ENCODE results near the gene VPS26A. TPM values are rescaled to one million over a fixed set of nuclear protein-coding genes. Genes with fewer than 3 reads are reported as not detected.

VPS26A gene
- total and polyA plus RNA-seq, 2 donors (not counting 3 experiments of a cell fraction or from before 2014, with no cell fraction given): 11.7 to 60.3 TPM

DNA sequence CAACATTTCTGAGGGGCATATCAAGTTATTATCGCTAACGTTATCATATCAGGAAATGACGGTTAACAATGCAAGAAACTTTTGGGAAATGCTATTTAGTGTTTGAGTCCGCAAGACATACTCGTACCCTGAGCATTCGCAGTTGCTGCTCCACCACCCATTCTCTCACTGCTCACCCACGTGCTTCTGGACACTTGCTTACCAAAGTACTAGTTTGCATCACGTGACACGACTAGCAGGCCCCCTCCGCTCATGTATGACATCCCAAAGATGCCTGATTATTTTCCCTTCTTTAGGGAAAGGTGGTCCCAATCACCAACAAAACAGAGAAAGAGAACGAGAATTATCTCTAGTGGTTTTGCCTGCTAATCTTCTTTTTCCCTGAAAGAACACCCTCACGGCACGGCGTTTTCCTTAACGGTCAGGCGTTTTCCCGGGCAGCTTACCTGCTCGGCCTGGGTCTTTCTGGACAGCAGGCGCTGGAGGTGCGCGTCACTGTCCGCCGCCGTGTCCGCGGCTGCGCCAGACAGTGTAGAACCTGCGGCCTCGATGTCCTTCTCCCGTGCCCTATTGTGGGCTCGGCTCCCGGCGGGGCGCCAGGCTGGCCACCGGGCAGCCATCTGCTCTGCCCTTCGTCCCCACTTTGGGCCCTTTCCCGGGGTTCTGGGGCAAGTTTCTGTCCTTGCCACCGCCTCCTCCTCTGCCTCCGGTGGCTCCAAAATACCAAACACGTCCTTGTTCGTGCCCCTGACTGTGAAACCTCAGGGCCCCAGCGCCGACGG is 56.0 kb downstream of the VPS26A start, which contains the start of gene SUPV3L1:
Gene SUPV3L1, plus strand, starts transcription at position 492 of the 782 bp plus-strand sequence. Its CDS starts 58 bp downstream, at position 550.
- FAIRE-seq: peak; percentile 99

GRCh38 chr10:69180525-69181204 is 56.7 kb downstream of the VPS26A start:
- CTCF ChIA-PET: no interaction called here
- no peak for TF ChIP-seq POLR2AphosphoS5 (IDR thresholded peaks at IDR 0.05; ENCODE audit: insufficient read depth, low read depth, low read length)
- TF ChIP-seq, protein P1, sequence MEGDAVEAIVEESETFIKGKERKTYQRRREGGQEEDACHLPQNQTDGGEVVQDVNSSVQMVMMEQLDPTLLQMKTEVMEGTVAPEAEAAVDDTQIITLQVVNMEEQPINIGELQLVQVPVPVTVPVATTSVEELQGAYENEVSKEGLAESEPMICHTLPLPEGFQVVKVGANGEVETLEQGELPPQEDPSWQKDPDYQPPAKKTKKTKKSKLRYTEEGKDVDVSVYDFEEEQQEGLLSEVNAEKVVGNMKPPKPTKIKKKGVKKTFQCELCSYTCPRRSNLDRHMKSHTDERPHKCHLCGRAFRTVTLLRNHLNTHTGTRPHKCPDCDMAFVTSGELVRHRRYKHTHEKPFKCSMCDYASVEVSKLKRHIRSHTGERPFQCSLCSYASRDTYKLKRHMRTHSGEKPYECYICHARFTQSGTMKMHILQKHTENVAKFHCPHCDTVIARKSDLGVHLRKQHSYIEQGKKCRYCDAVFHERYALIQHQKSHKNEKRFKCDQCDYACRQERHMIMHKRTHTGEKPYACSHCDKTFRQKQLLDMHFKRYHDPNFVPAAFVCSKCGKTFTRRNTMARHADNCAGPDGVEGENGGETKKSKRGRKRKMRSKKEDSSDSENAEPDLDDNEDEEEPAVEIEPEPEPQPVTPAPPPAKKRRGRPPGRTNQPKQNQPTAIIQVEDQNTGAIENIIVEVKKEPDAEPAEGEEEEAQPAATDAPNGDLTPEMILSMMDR (IDR thresholded peaks at IDR 0.05; ENCODE audit: extremely low read depth in 1 of 2, insufficient read depth in 1 of 2, low read depth in 1 of 2, low read length in 2 of 2): no peak
- no peak for TF ChIP-seq EZH2 (IDR thresholded peaks at IDR 0.05; ENCODE audit: borderline replicate concordance, low read depth, low read length, severe bottlenecking)
- no peak for TF ChIP-seq GATA2 (IDR thresholded peaks at IDR 0.05; ENCODE audit: insufficient read depth, insufficient read length, low read depth, low read length)
- TF ChIP-seq FOS (IDR thresholded peaks at IDR 0.05; ENCODE audit: borderline replicate concordance, insufficient read depth, low read length): no peak
- no peak for TF ChIP-seq MYC (IDR thresholded peaks at IDR 0.05; ENCODE audit: low read depth, low read length)
- TF ChIP-seq JUN (IDR thresholded peaks at IDR 0.05; ENCODE audit: borderline replicate concordance, insufficient read depth, insufficient read length, low read depth): no peak
- TF ChIP-seq MAX (IDR thresholded peaks at IDR 0.05; ENCODE audit: insufficient read depth, insufficient read length): no peak
- no peak for TF ChIP-seq POLR2A (IDR thresholded peaks at IDR 0.05; ENCODE audit: low read depth, low read length)

More for the DNA sequence above, 56.0 kb downstream of the VPS26A start, which contains the start of gene SUPV3L1:
- Histone ChIP-seq H3K9me3 (replicated peaks; ENCODE audit: control insufficient read depth, insufficient read depth, low read length) (no peaks in the 10 kb centered on the region), H3K4me3 (replicated peaks in 1 of 3; ENCODE audit: insufficient read depth in 1 of 3, low read depth in 1 of 3, low read length in 3 of 3) (peak within 1 kb of the TSS; percentile 61 to 96 (median 64)), H3K9ac (replicated peaks; ENCODE audit: extremely low read depth, insufficient read depth, low read length) (peak within 1 kb of the TSS; percentile 98), H3K9me1 (replicated peaks; ENCODE audit: control insufficient read depth, extremely low read depth, insufficient read depth, low read length) (no peaks in the 10 kb centered on the region), H3K79me2 (ENCODE audit: control insufficient read depth, insufficient read depth, low read length) (peaks cover 35% of the 10 kb centered on the region), H4K20me1 (replicated peaks; ENCODE audit: control insufficient read depth, extremely low read depth, insufficient read depth, low read length) (no peaks in the 10 kb centered on the region), H3K4me1 (ENCODE audit: control insufficient read depth, extremely low read depth, insufficient read depth, low read length) (peaks cover 17% of the 10 kb centered on the region), H3K36me3 (ENCODE audit: control insufficient read depth in 2 of 2, extremely low read depth in 1 of 2, insufficient read depth in 2 of 2, low read length in 2 of 2) (peaks cover 0 to 6% of the 10 kb centered on the region in 2 experiments), H3K27ac (ENCODE audit: insufficient read depth, low read depth, low read length) (peak within 1 kb of the TSS; percentile 94), H3K4me2 (ENCODE audit: insufficient read depth, low read length) (peak within 1 kb of the TSS; percentile 93), H2AFZ (ENCODE audit: low read depth, low read length) (peak within 1 kb of the TSS; percentile 65), H3K27me3 (ENCODE audit: control insufficient read depth in 2 of 2, insufficient read depth in 2 of 2, low read length in 2 of 2) (no peaks in the 10 kb centered on the region)
- intact Hi-C loops (cut with micrococcal nuclease) (loop anchor here (1.0 to 2.0 kb wide), 3 partner anchors 37 to 191 kb away; partner anchors contain the start of gene VPS26A), dilution Hi-C loops (cut with MboI; ENCODE audit: extremely low pct_ligation_motif_present, low sequenced_read_pairs) (no loop called here)
- ChIA-PET CTCF (no interaction called here), POLR2A (no interaction called here)
- TF ChIP-seq GATA2 (IDR thresholded peaks at IDR 0.05; ENCODE audit: insufficient read depth, insufficient read length, low read depth, low read length): no peak
- TF ChIP-seq FOS (IDR thresholded peaks at IDR 0.05; ENCODE audit: borderline replicate concordance, insufficient read depth, low read length): no peak
- peak; percentile 100 for TF ChIP-seq MYC (IDR thresholded peaks at IDR 0.05; ENCODE audit: low read depth, low read length)
- TF ChIP-seq POLR2A (IDR thresholded peaks at IDR 0.05; ENCODE audit: low read depth, low read length): peak; percentile 76
- peak; percentile 68 for TF ChIP-seq POLR2AphosphoS5 (IDR thresholded peaks at IDR 0.05; ENCODE audit: insufficient read depth, low read depth, low read length)
- peak; percentile 100 for TF ChIP-seq MAX (IDR thresholded peaks at IDR 0.05; ENCODE audit: insufficient read depth, insufficient read length)
- no TSS peak for BruUV-seq (replicated peaks)
- DNase-seq (ENCODE audit: low read depth, low spot score): peak; percentile 97

More at GRCh38 chr10:69180525-69181204, 56.7 kb downstream of the VPS26A start:
- Histone ChIP-seq H3K9ac (replicated peaks; ENCODE audit: extremely low read depth, insufficient read depth, low read length) (peak overlapping the region; percentile 98), H2AFZ (ENCODE audit: low read depth, low read length) (peak overlapping the region; percentile 49), H3K79me2 (ENCODE audit: control insufficient read depth, insufficient read depth, low read length) (peaks cover 39% of the 10 kb centered on the region), H3K4me2 (ENCODE audit: insufficient read depth, low read length) (peak overlapping the region; percentile 93), H3K4me1 (ENCODE audit: control insufficient read depth, extremely low read depth, insufficient read depth, low read length) (peaks cover 17% of the 10 kb centered on the region), H3K27me3 (ENCODE audit: control insufficient read depth in 2 of 2, insufficient read depth in 2 of 2, low read length in 2 of 2) (no peaks in the 10 kb centered on the region), H4K20me1 (replicated peaks; ENCODE audit: control insufficient read depth, extremely low read depth, insufficient read depth, low read length) (no peaks in the 10 kb centered on the region), H3K36me3 (ENCODE audit: control insufficient read depth in 2 of 2, extremely low read depth in 1 of 2, insufficient read depth in 2 of 2, low read length in 2 of 2) (peaks cover 0 to 6% of the 10 kb centered on the region in 2 experiments), H3K27ac (ENCODE audit: insufficient read depth, low read depth, low read length) (peak overlapping the region; percentile 94), H3K9me1 (replicated peaks; ENCODE audit: control insufficient read depth, extremely low read depth, insufficient read depth, low read length) (no peaks in the 10 kb centered on the region), H3K4me3 (replicated peaks in 1 of 3; ENCODE audit: insufficient read depth in 1 of 3, low read depth in 1 of 3, low read length in 3 of 3) (peak overlapping the region; percentile 61 to 96 (median 64)), H3K9me3 (replicated peaks; ENCODE audit: control insufficient read depth, insufficient read depth, low read length) (no peaks in the 10 kb centered on the region)
- POLR2A ChIA-PET: no interaction called here
- BruUV-seq (replicated peaks): TSS peak; percentile 47
- peak; percentile 55 for FAIRE-seq
- no peak for DNase-seq (ENCODE audit: low read depth, low spot score)
- dilution Hi-C loops (cut with MboI; ENCODE audit: extremely low pct_ligation_motif_present, low sequenced_read_pairs): no loop called here
- intact Hi-C loops (cut with micrococcal nuclease): loop anchor here (1.0 to 2.0 kb wide), 2 partner anchors 36 to 56 kb away; partner anchors contain the start of gene VPS26A
